Measurements from ENCODE around the gene PSAPL1.

Gene PSAPL1

GRCh38 chr4:7392438-7393421, 42.0 kb downstream of the PSAPL1 start:
- H3K9ac ChIP-seq (ENCODE audit: low read depth, low read length), result no peak overlapping the region
- no peaks in the 10 kb centered on the region for H3K79me2 ChIP-seq (ENCODE audit: insufficient read depth, low read length)
- no peak overlapping the region for H3K4me3 ChIP-seq (ENCODE audit: low read depth in 1 of 2, low read length in 2 of 2)
- no peaks in the 10 kb centered on the region for H3K4me1 ChIP-seq (ENCODE audit: insufficient read depth, low read length)
- H2AFZ ChIP-seq (ENCODE audit: low read depth, low read length), result no peak overlapping the region
- no peak for ATAC-seq (ENCODE audit: insufficient read depth, low read depth)
- H3K9me3 ChIP-seq (ENCODE audit: insufficient read depth, low read length, severe bottlenecking), result peaks cover 1% of the 10 kb centered on the region
- peaks cover 8% of the 10 kb centered on the region for H3K27me3 ChIP-seq (ENCODE audit: insufficient read depth, low read length, poor library complexity)
- no peak for DNase-seq
- no peaks in the 10 kb centered on the region; the same call in 1 of the 2 replicates for H4K20me1 ChIP-seq (ENCODE audit: insufficient read depth, low read length)
- H3K36me3 ChIP-seq (ENCODE audit: insufficient read depth, low read length), result no peaks in the 10 kb centered on the region
- TF ChIP-seq, protein P1, sequence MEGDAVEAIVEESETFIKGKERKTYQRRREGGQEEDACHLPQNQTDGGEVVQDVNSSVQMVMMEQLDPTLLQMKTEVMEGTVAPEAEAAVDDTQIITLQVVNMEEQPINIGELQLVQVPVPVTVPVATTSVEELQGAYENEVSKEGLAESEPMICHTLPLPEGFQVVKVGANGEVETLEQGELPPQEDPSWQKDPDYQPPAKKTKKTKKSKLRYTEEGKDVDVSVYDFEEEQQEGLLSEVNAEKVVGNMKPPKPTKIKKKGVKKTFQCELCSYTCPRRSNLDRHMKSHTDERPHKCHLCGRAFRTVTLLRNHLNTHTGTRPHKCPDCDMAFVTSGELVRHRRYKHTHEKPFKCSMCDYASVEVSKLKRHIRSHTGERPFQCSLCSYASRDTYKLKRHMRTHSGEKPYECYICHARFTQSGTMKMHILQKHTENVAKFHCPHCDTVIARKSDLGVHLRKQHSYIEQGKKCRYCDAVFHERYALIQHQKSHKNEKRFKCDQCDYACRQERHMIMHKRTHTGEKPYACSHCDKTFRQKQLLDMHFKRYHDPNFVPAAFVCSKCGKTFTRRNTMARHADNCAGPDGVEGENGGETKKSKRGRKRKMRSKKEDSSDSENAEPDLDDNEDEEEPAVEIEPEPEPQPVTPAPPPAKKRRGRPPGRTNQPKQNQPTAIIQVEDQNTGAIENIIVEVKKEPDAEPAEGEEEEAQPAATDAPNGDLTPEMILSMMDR (IDR thresholded peaks at IDR 0.05; ENCODE audit: borderline replicate concordance, extremely low read depth, low read length, poor library complexity, severe bottlenecking), result no peak
- TF ChIP-seq EZH2 (IDR thresholded peaks at IDR 0.05; ENCODE audit: borderline replicate concordance, low read depth, low read length, severe bottlenecking), result no peak
- no peak overlapping the region for H3K4me2 ChIP-seq (ENCODE audit: insufficient read depth, low read length)
- no peak overlapping the region for H3K27ac ChIP-seq (ENCODE audit: low read length)

- H3K4me2 ChIP-seq (ENCODE audit: insufficient read depth, low read length), result no peak overlapping the region
- H3K27me3 ChIP-seq (ENCODE audit: insufficient read depth, low read length, poor library complexity), result no peaks in the 10 kb centered on the region
- peaks cover 5% of the 10 kb centered on the region for H3K9me3 ChIP-seq (ENCODE audit: insufficient read depth, low read length, severe bottlenecking)
- H3K9ac ChIP-seq (ENCODE audit: low read depth, low read length), result no peak overlapping the region
- no peaks in the 10 kb centered on the region; the same call in 1 of the 2 replicates for H4K20me1 ChIP-seq (ENCODE audit: insufficient read depth, low read length)
- DNase-seq, result no peak
- TF ChIP-seq EZH2 (IDR thresholded peaks at IDR 0.05; ENCODE audit: borderline replicate concordance, low read depth, low read length, severe bottlenecking), result no peak
- TF ChIP-seq, protein P1 (IDR thresholded peaks at IDR 0.05; ENCODE audit: borderline replicate concordance, extremely low read depth, low read length, poor library complexity, severe bottlenecking), result no peak
- no peaks in the 10 kb centered on the region for H3K79me2 ChIP-seq (ENCODE audit: insufficient read depth, low read length)
- H3K36me3 ChIP-seq (ENCODE audit: insufficient read depth, low read length), result no peaks in the 10 kb centered on the region
- no peak overlapping the region for H2AFZ ChIP-seq (ENCODE audit: low read depth, low read length)
- no peak for ATAC-seq (ENCODE audit: insufficient read depth, low read depth)
- no peaks in the 10 kb centered on the region for H3K4me1 ChIP-seq (ENCODE audit: insufficient read depth, low read length)
- H3K4me3 ChIP-seq (ENCODE audit: low read depth in 1 of 2, low read length in 2 of 2), result no peak overlapping the region
- H3K27ac ChIP-seq (ENCODE audit: low read length), result no peak overlapping the region
Observed at GRCh38 chr4:7391637-7392437, 42.9 kb downstream of the PSAPL1 start.

- peaks cover 5% of the 10 kb centered on the region for H3K9me3 ChIP-seq (ENCODE audit: insufficient read depth, low read length, severe bottlenecking)
- no peaks in the 10 kb centered on the region for H3K4me1 ChIP-seq (ENCODE audit: insufficient read depth, low read length)
- H2AFZ ChIP-seq (ENCODE audit: low read depth, low read length), result no peak overlapping the region
- H3K36me3 ChIP-seq (ENCODE audit: insufficient read depth, low read length), result no peaks in the 10 kb centered on the region
- no peak overlapping the region for H3K4me3 ChIP-seq (ENCODE audit: low read depth in 1 of 2, low read length in 2 of 2)
- TF ChIP-seq, protein P1 (IDR thresholded peaks at IDR 0.05; ENCODE audit: borderline replicate concordance, extremely low read depth, low read length, poor library complexity, severe bottlenecking), result no peak
- TF ChIP-seq EZH2 (IDR thresholded peaks at IDR 0.05; ENCODE audit: borderline replicate concordance, low read depth, low read length, severe bottlenecking), result no peak
- no peak for DNase-seq
- H3K27me3 ChIP-seq (ENCODE audit: insufficient read depth, low read length, poor library complexity), result no peaks in the 10 kb centered on the region
- H4K20me1 ChIP-seq (ENCODE audit: insufficient read depth, low read length), result no peaks in the 10 kb centered on the region; the same call in 1 of the 2 replicates
- no peaks in the 10 kb centered on the region for H3K79me2 ChIP-seq (ENCODE audit: insufficient read depth, low read length)
- ATAC-seq (ENCODE audit: insufficient read depth, low read depth), result no peak
- H3K9ac ChIP-seq (ENCODE audit: low read depth, low read length), result no peak overlapping the region
- H3K27ac ChIP-seq (ENCODE audit: low read length), result no peak overlapping the region
- no peak overlapping the region for H3K4me2 ChIP-seq (ENCODE audit: insufficient read depth, low read length)
Observed at GRCh38 chr4:7390906-7391636, 43.7 kb downstream of the PSAPL1 start.
